GM12873 (cell line): ENCODE measurements around the gene EPM2AIP1.

Experiments
- CTCF ChIP-seq: IDR thresholded peaks from 2 replicates; pipeline ENCODE4 v1.5.1; 2012; ENCODE audit warnings: low read depth, mild to moderate bottlenecking, moderate library complexity, low read length, control low read depth; ENCODE audit not compliant: insufficient read depth; ENCODE audit errors: missing control alignments

EPM2AIP1 gene

GRCh38 chr3:36992806-36993325, at the start of gene EPM2AIP1:
TSS of gene EPM2AIP1 (minus strand) at chr3:36993131. CDS start at chr3:36993077, 54 bp downstream.
- TF ChIP-seq CTCF: peak; percentile 35

- no peak for TF ChIP-seq CTCF
These were observed 48.7 kb upstream of the EPM2AIP1 start for GRCh38 chr3:37041546-37042195.

- no peak for TF ChIP-seq CTCF
These were observed 47.3 kb upstream of the EPM2AIP1 start for GRCh38 chr3:37040231-37040630.

GRCh38 chr3:37039161-37039846, 46.4 kb upstream of the EPM2AIP1 start:
- no peak for TF ChIP-seq CTCF

GRCh38 chr3:37037352-37037751, 44.4 kb upstream of the EPM2AIP1 start:
- no peak for TF ChIP-seq CTCF

- no peak for TF ChIP-seq CTCF
These were observed 40.0 kb upstream of the EPM2AIP1 start for GRCh38 chr3:37032961-37033360.

GRCh38 chr3:37031096-37031682, 38.3 kb upstream of the EPM2AIP1 start:
- TF ChIP-seq CTCF: no peak
